Measurements from ENCODE around the gene IQCH. TPM values are rescaled to one million over a fixed set of nuclear protein-coding genes. Genes with fewer than 3 reads are reported as not detected.

IQCH gene
- total and polyA plus RNA-seq, 2 donors (not counting 1 experiment from before 2014, with no cell fraction given): 1.7 to 5.0 TPM

DNA sequence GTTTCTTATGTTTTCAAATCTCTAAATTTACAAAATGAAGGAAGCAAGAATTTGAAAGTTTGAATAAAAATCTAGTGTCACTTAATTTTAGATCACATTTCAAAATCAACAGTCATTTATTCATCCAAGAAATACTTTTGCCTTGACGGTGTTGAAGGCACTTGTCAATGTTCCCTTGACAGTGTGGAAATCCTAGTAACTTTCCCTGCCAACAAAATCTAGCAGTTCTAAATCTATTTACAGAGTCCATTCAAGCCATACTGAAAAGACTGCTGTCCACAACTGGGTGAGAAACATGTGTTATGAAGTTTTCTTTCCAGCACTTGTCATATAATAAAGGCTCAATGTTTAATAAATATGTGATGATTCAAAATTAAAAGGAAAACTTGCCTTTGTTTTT lies 279.3 kb downstream of the IQCH start:
- Histone ChIP-seq H3K27me3 (ENCODE audit: control insufficient read depth, insufficient read depth, low read length) (no peaks in the 10 kb centered on the region), H3K79me2 (ENCODE audit: control insufficient read depth, insufficient read depth, low read length) (no peaks in the 10 kb centered on the region), H3K9me3 (ENCODE audit: control insufficient read depth, insufficient read depth, low read depth, low read length) (no peaks in the 10 kb centered on the region), H3K4me1 (ENCODE audit: control insufficient read depth, extremely low read depth, insufficient read depth, low read length) (peaks cover 3% of the 10 kb centered on the region), H3K4me3 (replicated peaks in 1 of 4; ENCODE audit: control extremely low read depth in 1 of 4, insufficient read depth in 1 of 4, low read depth in 3 of 4, low read length in 4 of 4) (no peak overlapping the region), H3K9ac (ENCODE audit: insufficient read depth, low read length) (no peak overlapping the region), H3K27ac (ENCODE audit: insufficient read depth, low read length) (no peak overlapping the region), H3K36me3 (ENCODE audit: control insufficient read depth, insufficient read depth, low read length) (no peaks in the 10 kb centered on the region), H3K4me2 (ENCODE audit: extremely low read depth, insufficient read depth, low read length) (no peak overlapping the region), H4K20me1 (ENCODE audit: control insufficient read depth, extremely low read depth, insufficient read depth, low read length) (no peaks in the 10 kb centered on the region), H2AFZ (ENCODE audit: low read length) (no peak overlapping the region)
- DNase-seq (ENCODE audit: low read depth in 2 of 2): no peak
- TF ChIP-seq CTCF (conservative IDR thresholded peaks at IDR 0.05 in 1 of 2, IDR thresholded peaks at IDR 0.05 in 1 of 2; ENCODE audit: low read depth in 1 of 2, low read length in 2 of 2) (no peak), EZH2 (IDR thresholded peaks at IDR 0.05; ENCODE audit: low read length, missing control alignments) (no peak)

DNA sequence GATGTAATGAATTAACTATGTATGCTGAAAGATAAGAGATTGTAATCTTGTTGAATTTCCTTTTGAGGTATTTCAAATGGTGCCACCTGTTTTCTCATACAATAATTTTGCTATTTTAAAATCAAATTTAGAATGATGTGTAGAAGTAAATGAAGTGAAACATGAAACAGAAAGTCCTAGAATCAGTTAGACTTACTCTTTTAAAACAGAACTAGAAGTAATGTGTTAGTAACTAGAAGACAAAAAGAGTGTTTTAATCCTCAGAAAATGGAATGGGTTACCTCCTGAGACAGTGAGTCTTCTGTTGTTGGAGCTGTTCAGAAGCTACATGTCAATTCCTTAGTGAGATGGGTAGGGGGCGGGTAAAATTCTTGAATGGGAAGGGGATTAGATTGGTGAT lies 279.8 kb downstream of the IQCH start:
- Histone ChIP-seq H3K4me2 (ENCODE audit: extremely low read depth, insufficient read depth, low read length) (no peak overlapping the region), H3K27ac (ENCODE audit: insufficient read depth, low read length) (no peak overlapping the region), H3K79me2 (ENCODE audit: control insufficient read depth, insufficient read depth, low read length) (no peaks in the 10 kb centered on the region), H3K27me3 (ENCODE audit: control insufficient read depth, insufficient read depth, low read length) (no peaks in the 10 kb centered on the region), H3K9me3 (ENCODE audit: control insufficient read depth, insufficient read depth, low read depth, low read length) (no peaks in the 10 kb centered on the region), H3K4me1 (ENCODE audit: control insufficient read depth, extremely low read depth, insufficient read depth, low read length) (peaks cover 3% of the 10 kb centered on the region), H3K4me3 (replicated peaks in 1 of 4; ENCODE audit: control extremely low read depth in 1 of 4, insufficient read depth in 1 of 4, low read depth in 3 of 4, low read length in 4 of 4) (no peak overlapping the region), H4K20me1 (ENCODE audit: control insufficient read depth, extremely low read depth, insufficient read depth, low read length) (no peaks in the 10 kb centered on the region), H3K36me3 (ENCODE audit: control insufficient read depth, insufficient read depth, low read length) (no peaks in the 10 kb centered on the region), H3K9ac (ENCODE audit: insufficient read depth, low read length) (no peak overlapping the region), H2AFZ (ENCODE audit: low read length) (no peak overlapping the region)
- TF ChIP-seq EZH2 (IDR thresholded peaks at IDR 0.05; ENCODE audit: low read length, missing control alignments): no peak
- no peak for TF ChIP-seq CTCF (conservative IDR thresholded peaks at IDR 0.05 in 1 of 2, IDR thresholded peaks at IDR 0.05 in 1 of 2; ENCODE audit: low read depth in 1 of 2, low read length in 2 of 2)
- no peak for DNase-seq (ENCODE audit: low read depth in 2 of 2)

DNA sequence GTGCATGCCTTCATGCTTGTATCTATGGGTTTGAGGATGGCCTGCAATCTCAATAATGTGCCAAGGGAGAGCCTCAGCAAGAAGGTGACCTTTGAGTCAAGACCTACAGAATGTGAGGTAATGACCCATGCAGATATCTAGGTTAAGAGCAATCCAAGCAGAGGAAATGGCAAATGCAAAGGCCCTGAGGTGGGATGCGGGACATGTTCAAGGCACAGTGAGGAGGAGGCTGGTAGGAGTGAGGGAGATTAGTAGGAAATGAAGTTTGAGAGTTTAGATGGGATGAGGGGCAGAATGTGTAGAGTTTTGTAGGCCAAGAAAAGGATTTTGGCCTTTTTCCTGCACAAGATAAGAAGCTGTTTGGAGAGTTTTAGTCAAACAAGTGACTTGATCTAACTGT lies 283.2 kb downstream of the IQCH start:
- H3K9me3 ChIP-seq (ENCODE audit: control insufficient read depth, insufficient read depth, low read depth, low read length): no peaks in the 10 kb centered on the region
- H3K4me3 ChIP-seq (replicated peaks in 1 of 4; ENCODE audit: control extremely low read depth in 1 of 4, insufficient read depth in 1 of 4, low read depth in 3 of 4, low read length in 4 of 4): no peak overlapping the region
- DNase-seq (ENCODE audit: low read depth in 2 of 2): no peak
- no peak overlapping the region for H3K9ac ChIP-seq (ENCODE audit: insufficient read depth, low read length)
- no peak overlapping the region for H2AFZ ChIP-seq (ENCODE audit: low read length)
- H4K20me1 ChIP-seq (ENCODE audit: control insufficient read depth, extremely low read depth, insufficient read depth, low read length): no peaks in the 10 kb centered on the region
- H3K36me3 ChIP-seq (ENCODE audit: control insufficient read depth, insufficient read depth, low read length): no peaks in the 10 kb centered on the region
- H3K79me2 ChIP-seq (ENCODE audit: control insufficient read depth, insufficient read depth, low read length): no peaks in the 10 kb centered on the region
- H3K27me3 ChIP-seq (ENCODE audit: control insufficient read depth, insufficient read depth, low read length): no peaks in the 10 kb centered on the region
- no peak for TF ChIP-seq CTCF (conservative IDR thresholded peaks at IDR 0.05 in 1 of 2, IDR thresholded peaks at IDR 0.05 in 1 of 2; ENCODE audit: low read depth in 1 of 2, low read length in 2 of 2)
- H3K27ac ChIP-seq (ENCODE audit: insufficient read depth, low read length): no peak overlapping the region
- no peak overlapping the region for H3K4me2 ChIP-seq (ENCODE audit: extremely low read depth, insufficient read depth, low read length)
- no peaks in the 10 kb centered on the region for H3K4me1 ChIP-seq (ENCODE audit: control insufficient read depth, extremely low read depth, insufficient read depth, low read length)
